Ovary (tissue), 3 donors: ENCODE data around the gene ITGB7.

Experiments used
- EP300 ChIP-seq: sonication (generic); formaldehyde crosslinking; IDR thresholded peaks from one replicate; pipeline ENCODE4 v1.6.1; 2017; ENCODE audit warnings: antibody characterized with exemption
- POLR2A ChIP-seq: fragments of 450-650 bp; IDR thresholded peaks from one replicate; pipeline ENCODE4 v1.6.1; 2017; ENCODE audit warnings: antibody characterized with exemption, mild to moderate bottlenecking, moderate library complexity
- TF ChIP-seq, protein P1 (sequence below), 3 donors: fragments of 450-650 bp in 2 of 3; fragments of 200-600 bp in 1 of 3; IDR thresholded peaks; one replicate each; pipeline versions ENCODE4 v1.5.1 to v1.8.0; 2016 to 2022; ENCODE audit warnings: antibody characterized with exemption in 3 of 3, mild to moderate bottlenecking in 1 of 3
- donor health status: DM: no; HTN: no; CAD: no.

- TF ChIP-seq POLR2A (no peak), EP300 (no peak)
- TF ChIP-seq, protein P1, sequence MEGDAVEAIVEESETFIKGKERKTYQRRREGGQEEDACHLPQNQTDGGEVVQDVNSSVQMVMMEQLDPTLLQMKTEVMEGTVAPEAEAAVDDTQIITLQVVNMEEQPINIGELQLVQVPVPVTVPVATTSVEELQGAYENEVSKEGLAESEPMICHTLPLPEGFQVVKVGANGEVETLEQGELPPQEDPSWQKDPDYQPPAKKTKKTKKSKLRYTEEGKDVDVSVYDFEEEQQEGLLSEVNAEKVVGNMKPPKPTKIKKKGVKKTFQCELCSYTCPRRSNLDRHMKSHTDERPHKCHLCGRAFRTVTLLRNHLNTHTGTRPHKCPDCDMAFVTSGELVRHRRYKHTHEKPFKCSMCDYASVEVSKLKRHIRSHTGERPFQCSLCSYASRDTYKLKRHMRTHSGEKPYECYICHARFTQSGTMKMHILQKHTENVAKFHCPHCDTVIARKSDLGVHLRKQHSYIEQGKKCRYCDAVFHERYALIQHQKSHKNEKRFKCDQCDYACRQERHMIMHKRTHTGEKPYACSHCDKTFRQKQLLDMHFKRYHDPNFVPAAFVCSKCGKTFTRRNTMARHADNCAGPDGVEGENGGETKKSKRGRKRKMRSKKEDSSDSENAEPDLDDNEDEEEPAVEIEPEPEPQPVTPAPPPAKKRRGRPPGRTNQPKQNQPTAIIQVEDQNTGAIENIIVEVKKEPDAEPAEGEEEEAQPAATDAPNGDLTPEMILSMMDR (IDR thresholded peaks at IDR 0.05), result no peak
Measured at GRCh38 chr12:53179687-53180219, 27.3 kb downstream of the ITGB7 start.
